ENCODE data around the gene HCFC1R1.

HCFC1R1 gene

DNA sequence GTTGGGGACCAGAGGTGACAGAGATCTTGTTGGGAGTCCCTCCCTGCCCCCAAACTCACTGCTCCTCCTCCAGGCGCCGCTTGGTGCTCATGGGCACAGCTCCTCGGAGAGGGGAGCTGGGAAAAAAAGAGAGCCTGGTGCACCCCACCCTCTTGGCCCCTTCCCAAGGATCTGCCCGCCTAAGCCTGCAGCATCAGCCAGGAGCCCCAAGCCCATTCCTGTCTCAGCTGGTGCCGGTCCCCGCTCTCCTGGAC lies 400 bp downstream of the HCFC1R1 start:
- peak overlapping the region; percentile 64 for H3K4me3 ChIP-seq (ENCODE audit: low read length)
- TF ChIP-seq, protein P1, sequence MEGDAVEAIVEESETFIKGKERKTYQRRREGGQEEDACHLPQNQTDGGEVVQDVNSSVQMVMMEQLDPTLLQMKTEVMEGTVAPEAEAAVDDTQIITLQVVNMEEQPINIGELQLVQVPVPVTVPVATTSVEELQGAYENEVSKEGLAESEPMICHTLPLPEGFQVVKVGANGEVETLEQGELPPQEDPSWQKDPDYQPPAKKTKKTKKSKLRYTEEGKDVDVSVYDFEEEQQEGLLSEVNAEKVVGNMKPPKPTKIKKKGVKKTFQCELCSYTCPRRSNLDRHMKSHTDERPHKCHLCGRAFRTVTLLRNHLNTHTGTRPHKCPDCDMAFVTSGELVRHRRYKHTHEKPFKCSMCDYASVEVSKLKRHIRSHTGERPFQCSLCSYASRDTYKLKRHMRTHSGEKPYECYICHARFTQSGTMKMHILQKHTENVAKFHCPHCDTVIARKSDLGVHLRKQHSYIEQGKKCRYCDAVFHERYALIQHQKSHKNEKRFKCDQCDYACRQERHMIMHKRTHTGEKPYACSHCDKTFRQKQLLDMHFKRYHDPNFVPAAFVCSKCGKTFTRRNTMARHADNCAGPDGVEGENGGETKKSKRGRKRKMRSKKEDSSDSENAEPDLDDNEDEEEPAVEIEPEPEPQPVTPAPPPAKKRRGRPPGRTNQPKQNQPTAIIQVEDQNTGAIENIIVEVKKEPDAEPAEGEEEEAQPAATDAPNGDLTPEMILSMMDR (conservative IDR thresholded peaks at IDR 0.05; ENCODE audit: low read depth, low read length), result no peak
- DNase-seq (ENCODE audit: low read depth), result no peak

DNA sequence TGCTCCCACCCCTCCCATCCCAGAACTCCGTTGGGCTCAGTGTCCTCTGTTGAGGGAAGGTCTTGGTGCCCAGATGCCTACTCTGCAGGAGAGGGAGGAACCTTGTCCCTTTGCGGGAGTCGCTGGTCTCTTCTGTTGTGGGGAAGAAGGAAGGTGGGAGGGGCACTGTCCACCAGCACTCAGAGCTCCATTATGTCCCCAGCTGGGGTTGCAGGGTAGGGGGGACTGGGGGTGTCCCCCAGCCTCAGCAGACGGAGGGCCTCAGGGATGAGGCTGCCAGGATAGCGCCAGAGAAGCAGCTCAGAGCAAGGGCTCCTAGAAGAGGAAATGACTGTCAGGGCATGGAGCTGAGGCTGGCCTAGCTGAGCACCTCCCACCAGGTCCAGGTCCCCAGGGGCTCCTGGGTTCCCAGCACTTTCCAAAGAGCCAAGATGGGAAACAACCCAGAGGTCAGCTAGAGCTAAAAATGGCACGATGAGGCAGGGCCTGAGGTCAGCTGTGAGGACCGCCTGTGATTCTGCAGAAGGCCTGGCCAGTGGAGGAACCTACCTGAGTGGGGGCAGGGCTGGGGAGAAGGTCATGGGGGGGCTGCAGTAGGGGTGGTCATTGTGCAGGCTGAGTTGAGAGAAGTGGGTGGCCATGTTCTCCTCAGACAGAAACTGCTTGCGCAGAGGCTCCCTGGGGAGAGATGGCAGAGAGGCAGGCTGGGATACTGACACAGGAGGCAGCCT lies 893 bp downstream of the HCFC1R1 start:
- no peak for DNase-seq (ENCODE audit: low read depth)
- peak overlapping the region; percentile 64 for H3K4me3 ChIP-seq (ENCODE audit: low read length)
- TF ChIP-seq, protein P1 (conservative IDR thresholded peaks at IDR 0.05; ENCODE audit: low read depth, low read length), result no peak

DNA sequence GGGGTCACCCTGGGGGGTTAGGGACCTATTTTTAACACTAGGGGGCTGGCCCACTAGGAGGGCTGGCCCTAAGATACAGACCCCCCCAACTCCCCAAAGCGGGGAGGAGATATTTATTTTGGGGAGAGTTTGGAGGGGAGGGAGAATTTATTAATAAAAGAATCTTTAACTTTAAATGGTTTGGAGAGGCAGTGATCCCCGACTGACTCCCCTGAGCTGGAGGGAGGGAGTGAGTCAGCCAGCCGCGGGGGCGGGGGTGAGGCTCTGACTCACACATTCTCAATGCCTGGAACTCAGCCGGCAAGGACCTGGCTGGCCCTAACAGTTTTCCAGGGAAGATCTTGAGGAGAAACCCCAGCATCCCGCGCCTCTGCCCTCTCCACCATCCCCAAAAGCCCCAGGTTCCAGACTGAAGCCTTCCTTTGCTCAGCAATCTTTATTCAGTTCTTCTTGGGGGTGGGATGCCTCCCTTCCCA lies 1.5 kb downstream of the HCFC1R1 start:
- TF ChIP-seq, protein P1 (conservative IDR thresholded peaks at IDR 0.05; ENCODE audit: low read depth, low read length), result no peak
- DNase-seq (ENCODE audit: low read depth), result peak; percentile 90
- H3K4me3 ChIP-seq (ENCODE audit: low read length), result peak overlapping the region; percentile 64

DNA sequence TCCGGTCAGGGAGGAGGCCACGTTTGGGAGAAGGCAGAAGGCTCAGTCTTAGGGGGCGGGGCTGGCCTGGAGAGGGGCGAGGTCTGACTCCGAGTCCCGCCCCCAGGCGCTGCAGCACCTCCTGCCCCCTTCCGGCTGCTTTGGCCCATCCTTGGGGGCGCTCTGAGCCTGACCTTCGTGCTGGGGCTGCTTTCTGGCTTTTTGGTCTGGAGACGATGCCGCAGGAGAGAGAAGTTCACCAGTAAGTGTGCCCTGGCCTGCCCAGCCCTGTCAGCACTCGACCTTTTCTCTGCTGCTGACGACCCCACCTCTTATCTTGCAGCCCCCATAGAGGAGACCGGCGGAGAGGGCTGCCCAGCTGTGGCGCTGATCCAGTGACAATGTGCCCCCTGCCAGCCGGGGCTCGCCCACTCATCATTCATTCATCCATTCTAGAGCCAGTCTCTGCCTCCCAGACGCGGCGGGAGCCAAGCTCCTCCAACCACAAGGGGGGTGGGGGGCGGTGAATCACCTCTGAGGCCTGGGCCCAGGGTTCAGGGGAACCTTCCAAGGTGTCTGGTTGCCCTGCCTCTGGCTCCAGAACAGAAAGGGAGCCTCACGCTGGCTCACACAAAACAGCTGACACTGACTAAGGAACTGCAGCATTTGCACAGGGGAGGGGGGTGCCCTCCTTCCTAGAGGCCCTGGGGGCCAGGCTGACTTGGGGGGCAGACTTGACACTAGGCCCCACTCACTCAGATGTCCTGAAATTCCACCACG lies 2.1 kb downstream of the HCFC1R1 start:
- TF ChIP-seq, protein P1 (conservative IDR thresholded peaks at IDR 0.05; ENCODE audit: low read depth, low read length), result peak; percentile 24
- DNase-seq (ENCODE audit: low read depth), result peak; percentile 80
- H3K4me3 ChIP-seq (ENCODE audit: low read length), result peak overlapping the region; percentile 64

DNA sequence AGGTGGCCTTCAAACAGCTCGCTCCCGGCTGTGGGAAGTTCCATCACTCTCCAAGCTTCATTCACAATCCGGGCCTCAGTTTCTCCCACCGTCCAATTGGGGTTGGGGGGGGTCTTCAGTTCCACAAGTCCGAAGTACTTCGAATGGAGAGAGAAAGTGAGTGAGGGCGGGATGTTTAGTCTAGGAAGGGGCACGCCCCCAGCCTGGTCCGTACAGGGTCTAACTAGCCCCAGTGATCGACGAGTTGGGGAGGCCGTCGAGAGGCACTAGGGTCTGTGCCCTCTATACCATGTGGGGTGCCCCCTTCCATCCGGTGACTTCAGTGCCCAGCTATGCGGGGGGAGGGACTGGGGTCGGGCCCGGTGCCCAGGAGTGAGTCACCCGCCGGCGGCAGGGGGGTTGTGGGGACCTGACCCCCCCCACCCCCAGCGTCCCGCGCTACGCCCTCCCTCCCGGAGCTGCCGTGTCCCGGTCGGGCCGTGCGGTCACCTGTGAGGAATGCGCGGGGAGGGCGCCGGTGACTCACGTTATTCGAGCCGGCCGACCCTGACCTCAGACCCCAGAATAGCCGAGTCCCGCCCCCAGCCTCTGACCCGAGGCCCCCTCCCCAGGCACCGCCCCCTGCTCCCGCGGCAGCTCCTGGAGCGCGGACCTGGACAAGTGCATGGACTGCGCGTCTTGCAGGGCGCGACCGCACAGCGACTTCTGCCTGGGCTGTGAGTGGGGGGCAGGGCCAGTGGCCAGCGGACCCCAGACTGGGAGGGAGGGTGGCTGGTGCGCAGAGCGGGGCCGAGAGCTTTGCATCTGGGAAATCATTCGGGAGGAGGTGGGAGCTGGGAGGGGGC lies 2.9 kb downstream of the HCFC1R1 start:
- H3K4me3 ChIP-seq (ENCODE audit: low read length), result peak overlapping the region; percentile 64
- TF ChIP-seq, protein P1 (conservative IDR thresholded peaks at IDR 0.05; ENCODE audit: low read depth, low read length), result no peak
- DNase-seq (ENCODE audit: low read depth), result peak; percentile 79

DNA sequence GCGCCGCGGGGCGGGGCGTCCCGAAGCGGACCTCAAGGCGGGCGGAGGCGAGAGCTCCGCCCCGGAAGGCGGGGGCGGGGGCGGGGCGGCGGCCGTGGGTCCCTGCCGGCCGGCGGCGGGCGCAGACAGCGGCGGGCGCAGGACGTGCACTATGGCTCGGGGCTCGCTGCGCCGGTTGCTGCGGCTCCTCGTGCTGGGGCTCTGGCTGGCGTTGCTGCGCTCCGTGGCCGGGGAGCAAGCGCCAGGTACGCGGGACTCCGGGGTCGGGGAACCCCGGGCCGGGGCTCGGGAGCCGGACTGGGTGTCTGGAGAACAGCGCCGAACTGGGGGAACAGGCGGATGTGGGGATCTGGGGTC lies 3.5 kb downstream of the HCFC1R1 start, which contains the start of gene TNFRSF12A:
Gene TNFRSF12A (plus strand): TSS at position 122 of the 357 bp plus-strand sequence. CDS start 30 bp downstream, at position 152.
- DNase-seq (ENCODE audit: low read depth), result no peak
- TF ChIP-seq, protein P1 (conservative IDR thresholded peaks at IDR 0.05; ENCODE audit: low read depth, low read length), result no peak
- peak within 1 kb of the TSS; percentile 64 for H3K4me3 ChIP-seq (ENCODE audit: low read length)
